HG02943 (cell line): ENCODE measurements around the gene VTI1B.
"Not testable (repeated sequence)": the region's sequence is repeated elsewhere in the genome, so short reads cannot be mapped to it uniquely, and the experiment has no call there.

Experiments used
- ATAC-seq: cut with Tn5 transposase; IDR thresholded peaks from one replicate; pipeline ENCODE4 v1.9.1; 2021; ENCODE audit warnings: mild to moderate bottlenecking, low read depth, moderate library complexity; ENCODE audit not compliant: unreplicated experiment

The VTI1B gene

GRCh38 chr14:67633451-67634147 lies 40.8 kb downstream of the VTI1B start:
- ATAC-seq = no peak

GRCh38 chr14:67630938-67631337 lies 43.5 kb downstream of the VTI1B start:
- no peak for ATAC-seq

DNA sequence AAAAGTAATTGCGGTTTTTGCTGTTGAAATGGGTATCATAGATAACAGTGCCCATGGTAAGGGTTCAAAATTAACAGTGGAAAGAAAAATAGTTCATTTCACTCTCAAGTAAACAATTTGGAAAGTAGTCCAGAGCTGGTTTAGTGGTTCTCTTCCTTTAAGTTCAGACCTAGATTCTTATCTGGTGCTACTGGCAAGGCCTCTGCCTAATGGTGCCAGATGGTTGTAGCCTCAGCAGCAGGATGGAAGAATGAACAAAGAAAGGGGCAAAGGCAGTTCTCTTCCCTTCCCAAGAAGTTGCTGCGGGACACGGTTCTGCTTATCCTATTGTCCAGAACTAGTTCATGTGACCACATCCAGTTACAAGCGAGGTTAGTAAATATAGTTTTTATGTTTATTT lies 44.2 kb downstream of the VTI1B start:
- ATAC-seq = no peak

DNA sequence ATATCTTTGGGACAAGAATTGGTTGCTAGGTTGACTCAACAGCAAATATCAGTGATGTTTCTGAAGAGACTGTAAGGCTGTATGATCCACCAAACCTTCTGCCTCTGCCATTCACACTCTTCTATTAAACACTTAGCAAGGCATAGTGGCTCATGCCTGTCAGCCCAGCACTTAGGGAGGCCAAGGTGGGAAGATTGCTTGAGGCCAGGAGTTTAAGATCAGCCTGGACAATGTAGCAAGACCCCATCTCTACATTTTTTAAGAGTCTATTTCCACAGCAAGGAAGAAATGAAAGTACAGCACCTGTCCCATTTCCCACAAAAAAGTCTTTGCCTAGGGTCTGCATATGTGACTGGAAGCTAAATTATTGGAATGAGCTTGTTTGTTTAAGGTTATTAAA lies 46.9 kb downstream of the VTI1B start:
- no peak for ATAC-seq

DNA sequence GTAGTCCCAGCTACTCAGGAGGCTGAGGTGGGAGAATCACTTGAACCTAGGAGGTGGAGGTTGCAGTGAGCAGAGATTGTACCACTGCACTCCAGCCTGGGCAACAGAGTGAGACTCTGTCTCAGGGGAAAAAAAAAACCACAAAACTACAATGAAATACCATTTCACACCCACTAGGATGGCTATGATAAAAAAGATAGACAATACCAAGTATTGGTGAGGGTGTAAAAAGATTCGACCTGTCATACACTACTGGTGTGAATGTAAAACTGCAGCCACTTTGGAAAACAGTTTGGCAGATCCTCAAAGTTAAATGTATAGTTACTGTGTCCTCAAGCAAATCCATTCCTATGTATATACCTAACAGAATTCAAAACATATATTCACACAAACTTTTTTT lies 48.3 kb downstream of the VTI1B start:
- not testable (repeated sequence) for ATAC-seq

- ATAC-seq = no peak
These were observed 51.3 kb downstream of the VTI1B start for GRCh38 chr14:67623114-67623513.

GRCh38 chr14:67622675-67623074 lies 51.8 kb downstream of the VTI1B start:
- ATAC-seq = no peak

- no peak for ATAC-seq
These were observed 54.1 kb downstream of the VTI1B start for GRCh38 chr14:67620217-67620785.

GRCh38 chr14:67619446-67620216 lies 54.8 kb downstream of the VTI1B start, which contains the start of gene ARG2:
Gene ARG2, plus strand, starts transcription at chr14:67619920. Its CDS starts 58 bp downstream, at chr14:67619978.
- peak; percentile 89 for ATAC-seq

DNA sequence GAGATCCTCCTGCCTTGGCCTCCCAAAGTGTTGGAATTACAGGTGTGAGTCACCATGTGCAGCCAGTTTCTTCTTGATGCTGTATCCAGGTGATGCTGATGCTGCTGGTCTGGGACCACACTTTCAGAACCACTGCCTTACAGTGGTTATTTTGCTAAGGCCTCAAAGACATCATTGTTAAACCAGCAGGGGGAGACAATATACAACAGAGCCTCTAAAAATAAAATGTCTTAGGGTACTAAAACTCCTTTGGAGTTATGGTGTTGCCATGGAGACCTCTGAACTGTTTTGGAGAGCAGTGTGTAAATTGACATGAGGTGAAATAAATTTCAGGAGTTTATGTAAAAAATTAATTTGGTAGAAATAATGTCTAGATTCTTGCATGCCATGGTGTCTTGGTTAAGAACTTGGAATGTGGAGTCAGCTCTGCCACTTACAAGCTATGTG lies 55.8 kb downstream of the VTI1B start:
- no peak for ATAC-seq

DNA sequence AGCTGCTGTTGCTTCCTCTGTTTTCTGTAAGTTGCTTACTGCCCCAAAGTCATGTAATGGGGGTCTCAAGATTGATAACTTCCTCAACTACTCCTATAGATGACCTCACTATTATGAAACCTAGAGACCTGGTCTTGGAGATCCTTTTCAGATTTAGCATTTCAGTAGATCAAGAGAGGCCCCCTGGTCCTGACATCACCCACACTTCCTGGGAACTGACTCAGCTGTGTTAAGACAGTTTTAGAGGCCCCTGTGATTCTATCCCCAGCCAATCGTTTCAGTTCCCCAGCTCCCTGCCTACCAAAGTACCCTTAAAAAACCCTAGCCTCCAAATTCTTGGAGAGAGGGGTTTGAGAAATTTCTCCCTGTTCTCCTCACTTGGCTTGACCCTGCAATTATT lies 63.9 kb downstream of the VTI1B start:
- ATAC-seq = no peak

GRCh38 chr14:67609642-67610310 lies 64.7 kb downstream of the VTI1B start:
- ATAC-seq = no peak

DNA sequence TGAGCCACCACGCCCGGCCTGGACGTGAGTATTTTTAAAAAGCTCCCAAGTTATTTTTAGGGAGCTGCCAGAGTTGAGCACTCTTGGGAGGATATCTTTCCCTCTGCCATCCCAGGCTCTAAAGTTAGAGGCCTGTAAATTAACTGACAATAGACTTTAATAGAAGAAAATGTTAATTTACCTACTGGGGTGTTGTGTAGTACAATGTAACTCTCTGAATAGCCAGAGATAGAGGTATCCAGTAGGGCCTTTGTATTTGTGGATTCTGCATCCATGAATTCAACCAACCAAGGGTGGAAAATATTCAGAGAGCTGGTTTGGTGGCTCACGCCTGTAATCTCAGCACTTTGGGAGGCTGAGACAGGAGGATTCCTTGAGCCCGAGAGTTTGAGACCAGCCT lies 66.8 kb downstream of the VTI1B start:
- no peak for ATAC-seq

DNA sequence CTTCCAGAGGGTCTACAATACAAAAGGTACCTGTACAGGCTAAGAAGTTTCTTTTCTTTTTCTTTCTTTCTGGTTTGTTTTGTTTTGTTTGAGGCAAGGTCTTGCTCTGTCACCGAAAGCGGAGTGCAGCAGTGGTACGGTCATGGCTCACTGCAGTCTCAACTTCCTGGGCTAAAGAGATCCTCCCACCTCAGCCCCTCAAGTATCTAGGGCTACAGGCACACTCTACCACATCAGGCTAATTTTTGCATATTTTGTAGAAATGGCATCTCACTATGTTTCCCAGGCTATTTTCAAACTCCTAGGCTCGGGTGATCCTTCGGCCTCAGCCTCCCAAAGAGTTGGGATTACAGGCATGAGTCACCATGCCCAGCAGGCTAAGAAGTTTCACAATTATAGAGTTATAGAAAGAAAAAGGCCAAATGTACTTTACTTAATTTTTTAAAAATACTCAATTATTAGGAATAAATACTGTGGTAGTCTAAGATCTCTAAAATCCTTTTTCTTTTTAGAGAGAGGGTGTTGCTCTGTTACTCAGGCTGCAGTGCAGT lies 71.4 kb downstream of the VTI1B start:
- ATAC-seq = peak; percentile 70

- no peak for ATAC-seq
These were observed 72.4 kb downstream of the VTI1B start for GRCh38 chr14:67602076-67602475.

- ATAC-seq = not testable (repeated sequence)
These were observed 73.9 kb downstream of the VTI1B start for GRCh38 chr14:67600562-67600974.

- ATAC-seq = peak; percentile 93
These were observed 74.5 kb downstream of the VTI1B start, which contains the start of gene PIGH for GRCh38 chr14:67599698-67600561. Gene PIGH, minus strand, starts transcription at chr14:67600268. Its CDS starts 65 bp downstream, at chr14:67600203.
